CD14-positive monocyte (primary cell): ENCODE measurements around the gene C10orf105. TPM values are rescaled to one million over a fixed set of nuclear protein-coding genes. Genes with fewer than 3 reads are reported as not detected.
A peak's percentile ranks its signal among the peaks of the same experiment; 100 is the strongest.

Experiments
- DNase-seq, 3 donors: peaks; one replicate each; pipeline ENCODE4 v3.0.0-alpha.2; 2011 to 2022
- H2AFZ ChIP-seq: 2 replicates; pipeline ENCODE4 v1.6.0; 2012; ENCODE audit warnings: mild to moderate bottlenecking, low read depth, low read length, inconsistent platforms; ENCODE audit not compliant: insufficient read depth, poor library complexity, severe bottlenecking
- H3K27ac ChIP-seq, 2 donors: 1 replicate in 1 of 2; 2 replicates in 1 of 2; pipeline ENCODE4 v1.5.1; 2012 to 2013; ENCODE audit warnings: low read length in 2 of 2, control low read depth in 1 of 2, inconsistent platforms in 1 of 2, low read depth in 1 of 2, mild to moderate bottlenecking in 1 of 2
- H3K27me3 ChIP-seq, 2 donors: one replicate each; pipeline versions ENCODE4 v1.6.0 to v1.6.1; 2011 to 2013; ENCODE audit warnings: low read length in 2 of 2; ENCODE audit not compliant: control insufficient read depth in 2 of 2, insufficient read depth in 2 of 2
- H3K36me3 ChIP-seq, 2 donors: replicated peaks in 1 of 2; 1 replicate in 1 of 2; 2 replicates in 1 of 2; pipeline versions ENCODE4 v1.5.1 to v1.6.1; 2012 to 2013; ENCODE audit warnings: low read length in 2 of 2, control low read depth in 1 of 2, inconsistent platforms in 1 of 2, mild to moderate bottlenecking in 1 of 2; ENCODE audit not compliant: insufficient read depth in 2 of 2, control insufficient read depth in 1 of 2
- H3K4me1 ChIP-seq, 2 donors: 1 replicate in 1 of 2; 2 replicates in 1 of 2; pipeline versions ENCODE4 v1.5.1 to v1.6.1; 2012 to 2013; ENCODE audit warnings: low read length in 2 of 2, control low read depth in 1 of 2, inconsistent platforms in 1 of 2, mild to moderate bottlenecking in 1 of 2, moderate library complexity in 1 of 2; ENCODE audit not compliant: insufficient read depth in 2 of 2, control insufficient read depth in 1 of 2
- H3K4me2 ChIP-seq: replicated peaks from 2 replicates; pipeline ENCODE3; 2012; ENCODE audit warnings: low read length, moderate library complexity, mild to moderate bottlenecking; ENCODE audit not compliant: poor library complexity, severe bottlenecking; ENCODE audit errors: extremely low read depth
- H3K4me3 ChIP-seq, 3 experiments: fragments of 200-600 bp in 1 of 3; sonication (generic) in 1 of 3; replicated peaks in 1 of 3; 1 replicate in 2 of 3; 2 replicates in 1 of 3; pipeline ENCODE4 v1.5.1; 2011 to 2013; ENCODE audit warnings: low read length in 3 of 3, mild to moderate bottlenecking in 3 of 3, control low read depth in 2 of 3, low read depth in 2 of 3, inconsistent platforms in 1 of 3, moderate library complexity in 1 of 3
- H3K79me2 ChIP-seq: 2 replicates; pipeline ENCODE4 v1.6.0; 2012; ENCODE audit warnings: mild to moderate bottlenecking, control low read depth, inconsistent platforms, low read length, moderate library complexity; ENCODE audit not compliant: insufficient read depth
- H3K9ac ChIP-seq: 2 replicates; pipeline ENCODE4 v1.6.0; 2017; ENCODE audit warnings: low read length, mild to moderate bottlenecking; ENCODE audit not compliant: insufficient read depth, poor library complexity, severe bottlenecking
- H3K9me3 ChIP-seq, 2 donors: replicated peaks in 1 of 2; 1 replicate in 1 of 2; 2 replicates in 1 of 2; pipeline versions ENCODE4 v1.5.1 to v1.6.1; 2012 to 2013; ENCODE audit warnings: low read length in 2 of 2, control low read depth in 1 of 2; ENCODE audit not compliant: control insufficient read depth in 1 of 2, insufficient read depth in 1 of 2
- H4K20me1 ChIP-seq: 2 replicates; pipeline ENCODE4 v1.6.0; 2012; ENCODE audit warnings: mild to moderate bottlenecking, low read length, control low read depth, moderate library complexity; ENCODE audit not compliant: insufficient read depth
- H3K27ac Mint-ChIP-seq, 7 donors: one replicate each; pipeline ENCODE4 v1.8.0; 2020; ENCODE audit warnings: mild to moderate bottlenecking in 7 of 7, mixed read lengths in 7 of 7, moderate library complexity in 6 of 7, inconsistent platforms in 2 of 7
- H3K27me3 Mint-ChIP-seq, 3 donors: one replicate each; pipeline ENCODE4 v1.8.0; 2021 to 2022; ENCODE audit warnings: low read depth in 3 of 3, mild to moderate bottlenecking in 3 of 3, mixed read lengths in 3 of 3, moderate library complexity in 3 of 3, inconsistent platforms in 1 of 3
- H3K36me3 Mint-ChIP-seq, 2 donors: one replicate each; pipeline ENCODE4 v1.8.0; 2020; ENCODE audit warnings: mixed read lengths in 2 of 2, inconsistent platforms in 1 of 2, mild to moderate bottlenecking in 1 of 2
- H3K4me1 Mint-ChIP-seq: one replicate; pipeline ENCODE4 v1.8.0; 2020; ENCODE audit warnings: mild to moderate bottlenecking, mixed read lengths
- H3K4me3 Mint-ChIP-seq, 2 donors: one replicate each; pipeline ENCODE4 v1.8.0; 2020; ENCODE audit warnings: mild to moderate bottlenecking in 2 of 2, mixed read lengths in 2 of 2, moderate library complexity in 1 of 2
- H3K9me3 Mint-ChIP-seq, 7 donors: one replicate each; pipeline ENCODE4 v1.8.0; 2020 to 2022; ENCODE audit warnings: mixed read lengths in 7 of 7, mild to moderate bottlenecking in 6 of 7, moderate library complexity in 6 of 7, inconsistent platforms in 2 of 7
- WGBS: methylation state at CpG from one replicate; pipeline ENCODE4 v1.1.5; 2013; ENCODE audit warnings: missing lambda C conversion rate; ENCODE audit not compliant: insufficient coverage; 5-methylcytosine and 5-hydroxymethylcytosine counted together
- intact Hi-C, 2 donors: fragments of 100-400 bp; cut with micrococcal nuclease; formaldehyde crosslinking; loops; one replicate each; pipeline versions ENCODE4 v1.15.0 to v1.15.1; 2023
- polyA plus RNA-seq, 3 donors: library from polyadenylated mRNA; depleted of rRNA in 1 of 3; unstranded in 2 of 3; stranded (reverse) in 1 of 3; fragments of 300-500 nt in 2 of 3; fragments of >200 nt in 1 of 3; fragmentation: Illumina TruSeq in 2 of 3; gene quantifications; 1 replicate in 2 of 3; 2 replicates in 1 of 3; pipeline ENCODE4 v1.2.3, GENCODE V29; 2012 to 2021
- TF ChIP-seq, protein P1 (sequence below): fragments of 200-600 bp; IDR thresholded peaks from one replicate; pipeline ENCODE4 v1.8.0; 2022; ENCODE audit warnings: antibody characterized with exemption, mild to moderate bottlenecking

The C10orf105 gene
- polyA plus RNA-seq, 3 donors, result 0.18 to 2.4 (median 0.48) TPM

DNA sequence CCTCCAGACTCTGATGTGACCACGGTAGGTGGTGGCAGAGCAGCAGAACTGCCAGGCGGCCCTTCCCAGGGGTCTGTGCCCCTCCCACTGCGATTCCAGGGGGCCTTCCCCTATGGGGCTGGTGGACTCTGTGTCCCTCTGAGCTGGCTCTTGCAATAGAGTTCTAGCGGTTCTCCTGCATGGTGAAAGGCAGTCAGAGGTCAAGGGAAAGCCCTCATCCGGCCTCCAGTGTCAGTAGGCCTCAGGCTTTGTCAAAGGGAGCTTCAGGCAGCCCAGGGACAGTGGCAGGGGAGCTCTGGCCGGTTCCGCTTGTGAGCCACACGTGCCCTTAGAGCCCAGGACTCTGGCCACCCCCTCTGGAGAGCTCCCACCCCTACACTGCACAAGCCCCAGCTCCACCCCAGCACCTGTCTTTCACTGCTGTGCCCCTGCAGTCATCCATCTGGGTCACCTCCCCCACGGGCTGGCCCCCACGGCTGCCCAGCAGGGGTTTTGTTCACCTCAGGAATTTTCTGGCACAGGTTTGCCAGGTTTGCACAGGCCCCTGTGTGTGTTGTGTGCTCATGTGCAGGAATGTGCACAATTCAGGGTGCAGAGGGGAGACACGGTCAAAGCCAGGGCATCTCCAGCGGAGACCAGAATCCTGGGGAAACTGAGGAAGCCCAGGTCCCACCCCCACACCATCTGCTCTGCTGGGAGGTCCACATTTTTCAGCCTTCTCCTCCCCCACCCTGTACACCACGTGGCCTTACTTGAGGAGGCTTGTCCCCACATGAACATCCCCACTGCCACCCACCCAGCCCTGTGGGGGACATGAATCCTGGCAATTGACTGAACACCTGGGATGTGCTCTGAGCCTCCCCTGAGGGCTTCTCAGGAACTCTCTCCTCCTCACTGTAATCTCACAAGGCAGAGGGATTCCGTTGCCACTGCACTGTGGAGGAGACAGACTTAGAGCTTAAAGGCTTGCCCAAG, 23.8 kb downstream of the C10orf105 start:
- H3K79me2 ChIP-seq, result peaks cover 16% of the 10 kb centered on the region
- H3K4me3 ChIP-seq, result peak overlapping the region in 1 of 3 experiments; percentile 58
- no peaks in the 10 kb centered on the region for H3K27me3 ChIP-seq
- intact Hi-C loops, result no loop called here
- Mint-ChIP-seq H3K27ac (peak overlapping the region; percentile 90 to 97 (median 94)), H3K4me1 (peaks cover 83% of the 10 kb centered on the region), H3K27me3 (peaks cover 0 to 3% (median 0%) of the 10 kb centered on the region in 3 donors), H3K4me3 (peak overlapping the region; percentile 37 to 86), H3K36me3 (peaks cover 10 to 26% of the 10 kb centered on the region in 2 donors), H3K9me3 (peaks cover 0 to 9% (median 6%) of the 10 kb centered on the region in 7 donors)
- peaks cover 83 to 86% of the 10 kb centered on the region in 2 donors for H3K4me1 ChIP-seq
- H3K36me3 ChIP-seq, result no peaks in the 10 kb centered on the region
- peak in 1 of 3 donors; percentile 32 for DNase-seq
- no peaks in the 10 kb centered on the region for H4K20me1 ChIP-seq
- H3K27ac ChIP-seq, result peak overlapping the region; percentile 92 to 96
- 85% methylated on average over 12 of the region's 14 CpGs for WGBS
- TF ChIP-seq, protein P1, sequence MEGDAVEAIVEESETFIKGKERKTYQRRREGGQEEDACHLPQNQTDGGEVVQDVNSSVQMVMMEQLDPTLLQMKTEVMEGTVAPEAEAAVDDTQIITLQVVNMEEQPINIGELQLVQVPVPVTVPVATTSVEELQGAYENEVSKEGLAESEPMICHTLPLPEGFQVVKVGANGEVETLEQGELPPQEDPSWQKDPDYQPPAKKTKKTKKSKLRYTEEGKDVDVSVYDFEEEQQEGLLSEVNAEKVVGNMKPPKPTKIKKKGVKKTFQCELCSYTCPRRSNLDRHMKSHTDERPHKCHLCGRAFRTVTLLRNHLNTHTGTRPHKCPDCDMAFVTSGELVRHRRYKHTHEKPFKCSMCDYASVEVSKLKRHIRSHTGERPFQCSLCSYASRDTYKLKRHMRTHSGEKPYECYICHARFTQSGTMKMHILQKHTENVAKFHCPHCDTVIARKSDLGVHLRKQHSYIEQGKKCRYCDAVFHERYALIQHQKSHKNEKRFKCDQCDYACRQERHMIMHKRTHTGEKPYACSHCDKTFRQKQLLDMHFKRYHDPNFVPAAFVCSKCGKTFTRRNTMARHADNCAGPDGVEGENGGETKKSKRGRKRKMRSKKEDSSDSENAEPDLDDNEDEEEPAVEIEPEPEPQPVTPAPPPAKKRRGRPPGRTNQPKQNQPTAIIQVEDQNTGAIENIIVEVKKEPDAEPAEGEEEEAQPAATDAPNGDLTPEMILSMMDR, result no peak
- peak overlapping the region; percentile 52 for H3K9ac ChIP-seq
- peaks cover 0 to 10% of the 10 kb centered on the region in 2 donors for H3K9me3 ChIP-seq
- no peak overlapping the region for H2AFZ ChIP-seq
- peak overlapping the region; percentile 72 for H3K4me2 ChIP-seq

DNA sequence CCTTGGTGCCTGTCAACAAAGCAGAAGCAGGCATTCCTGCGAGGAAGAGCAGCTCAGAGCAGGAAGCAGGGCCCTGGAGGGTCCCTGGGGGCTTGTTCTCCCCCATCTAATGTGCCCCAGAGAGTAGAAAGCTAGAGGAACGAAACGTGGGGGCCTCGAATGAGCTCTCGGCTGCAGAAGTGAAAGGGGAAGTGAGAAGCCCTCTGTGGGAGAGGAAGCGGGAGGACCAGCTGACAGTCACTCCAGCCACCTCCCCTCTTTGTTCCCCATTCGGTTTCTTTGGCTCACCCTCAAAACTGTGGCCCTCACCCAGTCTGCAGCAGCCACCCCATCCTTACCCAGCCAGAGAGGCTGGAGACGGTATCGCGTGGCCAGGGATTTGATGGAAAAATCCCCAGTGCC, 25.0 kb downstream of the C10orf105 start:
- 0% methylated on average over 4 of the region's 10 CpGs for WGBS
- H2AFZ ChIP-seq, result peak overlapping the region; percentile 43
- peak overlapping the region; percentile 72 for H3K4me2 ChIP-seq
- H3K36me3 ChIP-seq, result no peaks in the 10 kb centered on the region
- TF ChIP-seq, protein P1, result no peak
- intact Hi-C loops, result loop anchor here (5.0 kb wide), 2 partner anchors 57 to 312 kb away; no protein-coding TSS in a partner anchor
- Mint-ChIP-seq H3K27ac (peak overlapping the region; percentile 90 to 97 (median 94)), H3K9me3 (peaks cover 0 to 9% (median 6%) of the 10 kb centered on the region in 7 donors), H3K36me3 (peaks cover 10 to 30% of the 10 kb centered on the region in 2 donors), H3K4me1 (peaks cover 72% of the 10 kb centered on the region), H3K4me3 (peak overlapping the region; percentile 72 to 86), H3K27me3 (peaks cover 0 to 5% (median 0%) of the 10 kb centered on the region in 3 donors)
- H3K9me3 ChIP-seq, result peaks cover 0 to 10% of the 10 kb centered on the region in 2 donors
- peak overlapping the region; percentile 68 for H3K9ac ChIP-seq
- H4K20me1 ChIP-seq, result no peaks in the 10 kb centered on the region
- H3K79me2 ChIP-seq, result peaks cover 16% of the 10 kb centered on the region
- no peaks in the 10 kb centered on the region for H3K27me3 ChIP-seq
- peak; percentile 87 to 92 (median 91) for DNase-seq
- peak overlapping the region; percentile 92 to 96 for H3K27ac ChIP-seq
- H3K4me3 ChIP-seq, result peak overlapping the region; percentile 0 to 58 (median 13)
- peaks cover 75 to 80% of the 10 kb centered on the region in 2 donors for H3K4me1 ChIP-seq
